Osteoblast (primary cell): ENCODE results near the gene GNG2. TPM values are rescaled to one million over a fixed set of nuclear protein-coding genes. Genes with fewer than 3 reads are reported as not detected.

Experiments
- DNase-seq: peaks from one replicate; pipeline ENCODE4 v3.0.0; 2011; ENCODE audit warnings: low spot score, mixed read lengths; ENCODE audit not compliant: insufficient read length; ENCODE audit errors: missing footprints
- H2AFZ ChIP-seq: 2 replicates; pipeline ENCODE4 v1.6.0; 2011; ENCODE audit warnings: mild to moderate bottlenecking, low read length
- H3K27ac ChIP-seq: 2 replicates; pipeline ENCODE4 v1.5.1; 2011; ENCODE audit warnings: mild to moderate bottlenecking, low read depth, low read length, moderate library complexity
- H3K27me3 ChIP-seq: 2 replicates; pipeline ENCODE4 v1.6.0; 2012; ENCODE audit warnings: mild to moderate bottlenecking, control low read depth, inconsistent platforms, low read length, moderate library complexity; ENCODE audit not compliant: insufficient read depth
- H3K36me3 ChIP-seq: 2 replicates; pipeline ENCODE4 v1.5.1; 2011; ENCODE audit warnings: mild to moderate bottlenecking, low read length, control low read depth, moderate library complexity; ENCODE audit not compliant: insufficient read depth
- H3K4me1 ChIP-seq: 2 replicates; pipeline ENCODE4 v1.5.1; 2011; ENCODE audit warnings: mild to moderate bottlenecking, low read length, control low read depth, moderate library complexity; ENCODE audit not compliant: insufficient read depth
- H3K4me2 ChIP-seq: 2 replicates; pipeline ENCODE4 v1.6.0; 2011; ENCODE audit warnings: mild to moderate bottlenecking, low read length; ENCODE audit not compliant: insufficient read depth
- H3K4me3 ChIP-seq: fragments of 200-600 bp; sonication (generic); 3 replicates; pipeline ENCODE4 v1.5.1; 2012; ENCODE audit warnings: mild to moderate bottlenecking, low read length, inconsistent platforms; ENCODE audit not compliant: insufficient read depth
- H3K79me2 ChIP-seq: 2 replicates; pipeline ENCODE4 v1.6.0; 2012; ENCODE audit warnings: mild to moderate bottlenecking, low read length, control low read depth, inconsistent platforms; ENCODE audit not compliant: insufficient read depth
- H3K9me3 ChIP-seq: 2 replicates; pipeline ENCODE4 v1.5.1; 2011; ENCODE audit warnings: low read depth, low read length, control low read depth
- H4K20me1 ChIP-seq: 2 replicates; pipeline ENCODE4 v1.6.0; 2012; ENCODE audit warnings: mild to moderate bottlenecking, low read length, control low read depth; ENCODE audit not compliant: insufficient read depth
- CTCF ChIP-seq: IDR thresholded peaks from 2 replicates; pipeline ENCODE4 v1.5.1; 2011; ENCODE audit warnings: mild to moderate bottlenecking, low read depth, low read length, moderate library complexity; ENCODE audit errors: extremely low read depth
- total RNA-seq: library from RNA; depleted of rRNA; stranded (reverse); fragments of >200 nt; gene quantifications from 2 replicates; pipeline ENCODE4 v1.2.3, GENCODE V29; 2012

The GNG2 gene
- total RNA-seq, 1 donor = 9.8 TPM

GRCh38 chr14:51969852-51970540 is 109.6 kb downstream of the GNG2 start:
- Histone ChIP-seq H3K4me1 (no peaks in the 10 kb centered on the region), H3K27me3 (peaks cover 4% of the 10 kb centered on the region), H2AFZ (no peak overlapping the region), H3K27ac (no peak overlapping the region), H3K4me2 (no peak overlapping the region), H3K9me3 (no peaks in the 10 kb centered on the region), H4K20me1 (no peaks in the 10 kb centered on the region), H3K4me3 (no peak overlapping the region), H3K79me2 (no peaks in the 10 kb centered on the region), H3K36me3 (no peaks in the 10 kb centered on the region)
- no peak for DNase-seq
- no peak for TF ChIP-seq CTCF

- no peak overlapping the region for H2AFZ ChIP-seq
- H3K79me2 ChIP-seq = no peaks in the 10 kb centered on the region
- no peak overlapping the region for H3K4me3 ChIP-seq
- H3K27me3 ChIP-seq = peaks cover 7% of the 10 kb centered on the region
- H3K9me3 ChIP-seq = no peaks in the 10 kb centered on the region
- H3K4me1 ChIP-seq = no peaks in the 10 kb centered on the region
- no peak for TF ChIP-seq CTCF
- no peaks in the 10 kb centered on the region for H4K20me1 ChIP-seq
- H3K36me3 ChIP-seq = no peaks in the 10 kb centered on the region
- H3K4me2 ChIP-seq = no peak overlapping the region
- DNase-seq = no peak
- no peak overlapping the region for H3K27ac ChIP-seq
These were observed 112.2 kb downstream of the GNG2 start for GRCh38 chr14:51972566-51972965.

DNA sequence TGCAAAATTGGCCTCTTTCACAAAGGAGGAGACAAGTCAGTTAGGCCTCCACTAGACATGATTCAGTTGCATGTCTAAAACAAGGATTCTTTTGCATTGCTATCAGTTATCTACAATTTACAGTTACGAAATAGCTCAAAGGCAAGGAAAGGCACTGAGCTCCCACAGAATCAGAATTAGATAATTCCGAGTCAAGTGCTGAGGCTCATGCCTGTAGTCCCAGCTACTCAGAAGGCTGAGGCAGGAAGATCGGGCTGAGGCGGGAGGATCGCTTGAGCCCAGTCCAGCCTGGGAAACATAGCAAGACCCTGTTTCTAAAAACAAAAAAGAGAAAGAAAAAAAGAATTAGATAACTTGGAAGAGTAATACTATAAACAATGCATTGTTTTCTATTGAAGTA is 116.7 kb downstream of the GNG2 start:
- Histone ChIP-seq H4K20me1 (no peaks in the 10 kb centered on the region), H3K79me2 (no peaks in the 10 kb centered on the region), H3K4me1 (no peaks in the 10 kb centered on the region), H2AFZ (no peak overlapping the region), H3K27me3 (peaks cover 10% of the 10 kb centered on the region), H3K9me3 (no peaks in the 10 kb centered on the region), H3K4me3 (no peak overlapping the region), H3K27ac (no peak overlapping the region), H3K36me3 (no peaks in the 10 kb centered on the region), H3K4me2 (no peak overlapping the region)
- TF ChIP-seq CTCF = no peak
- DNase-seq = no peak

DNA sequence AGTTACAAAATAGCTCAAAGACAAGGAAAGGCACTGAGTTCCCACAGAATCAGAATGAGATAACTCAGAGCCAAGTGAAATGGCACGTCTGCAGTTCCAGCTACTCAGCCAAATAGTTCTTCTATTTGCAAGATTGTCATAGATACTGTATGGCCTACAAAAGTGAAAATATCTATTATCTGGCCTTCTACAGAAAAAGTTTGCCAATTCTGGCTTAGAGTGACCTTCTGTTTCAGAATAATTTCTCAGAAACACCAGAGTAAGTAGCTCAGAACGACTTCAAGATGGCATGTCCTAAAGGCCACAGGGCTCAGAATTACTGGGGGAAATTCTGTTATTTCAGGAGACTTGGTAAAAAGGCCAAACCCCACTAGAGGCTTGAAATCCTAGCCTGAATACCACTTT is 118.3 kb downstream of the GNG2 start:
- no peak overlapping the region for H2AFZ ChIP-seq
- no peak for TF ChIP-seq CTCF
- no peak for DNase-seq

More for the DNA sequence above, 118.3 kb downstream of the GNG2 start:
- Histone ChIP-seq H4K20me1 (no peaks in the 10 kb centered on the region), H3K4me2 (no peak overlapping the region), H3K4me3 (no peak overlapping the region), H3K79me2 (no peaks in the 10 kb centered on the region), H3K36me3 (no peaks in the 10 kb centered on the region), H3K4me1 (no peaks in the 10 kb centered on the region), H3K9me3 (no peaks in the 10 kb centered on the region), H3K27me3 (peaks cover 10% of the 10 kb centered on the region), H3K27ac (no peak overlapping the region)
